IMR-90 (cell line): ENCODE data around the gene GORASP1. TPM values are rescaled to one million over a fixed set of nuclear protein-coding genes. Genes with fewer than 3 reads are reported as not detected.

Experiments
- ATAC-seq: fragments of 200-7000 bp; cut with Tn5 transposase; 2 replicates; pipeline ENCODE4 v1.9.1; 2020; ENCODE audit warnings: low read depth, mild to moderate bottlenecking, moderate library complexity
- BruUV-seq: library from RNA; stranded (reverse); fragments of 400-500 nt; replicated peaks from 2 replicates; lab custom pipeline; 2021; lab: Mats Ljungman, UMichigan
- CTCF ChIA-PET: fragments of 300-600 bp; formaldehyde crosslinking; extraction: SDS; loops from one replicate; lab custom pipeline; 2021; ENCODE audit warnings: antibody characterized with exemption; lab: Yijun Ruan, JAX
- POLR2A ChIA-PET: fragments of 300-600 bp; sonication (Branson Sonifier 250); formaldehyde crosslinking; loops from one replicate; lab custom pipeline; 2022; ENCODE audit warnings: antibody characterized with exemption; ENCODE audit not compliant: unreplicated experiment; lab: Charles Lee
- DNase-seq: peaks from one replicate; pipeline ENCODE4 v3.0.0; 2013
- H2AFZ ChIP-seq: replicated peaks from 2 replicates; pipeline ENCODE3; 2013; ENCODE audit warnings: low read length, mild to moderate bottlenecking; ENCODE audit not compliant: poor library complexity
- H2AK5ac ChIP-seq: 2 replicates; pipeline ENCODE4 v1.6.1; 2013; ENCODE audit warnings: low read depth, low read length, inconsistent platforms
- H2AK9ac ChIP-seq: replicated peaks from 2 replicates; pipeline ENCODE3; 2013; ENCODE audit warnings: mild to moderate bottlenecking, low read depth, low read length, moderate library complexity; ENCODE audit not compliant: poor library complexity
- H2BK120ac ChIP-seq: 2 replicates; pipeline ENCODE4 v1.6.1; 2013; ENCODE audit warnings: low read depth, low read length, inconsistent platforms
- H2BK15ac ChIP-seq: 3 replicates; pipeline ENCODE4 v1.6.1; 2013; ENCODE audit warnings: low read depth, low read length, inconsistent platforms
- H2BK20ac ChIP-seq: 2 replicates; pipeline ENCODE4 v1.6.1; 2013; ENCODE audit warnings: low read depth, mild to moderate bottlenecking, inconsistent platforms, low read length, moderate library complexity
- H2BK5ac ChIP-seq: 2 replicates; pipeline ENCODE4 v1.6.1; 2013; ENCODE audit warnings: mild to moderate bottlenecking, low read depth, low read length, inconsistent platforms; ENCODE audit not compliant: poor library complexity, severe bottlenecking
- H3K14ac ChIP-seq: replicated peaks from 2 replicates; pipeline ENCODE4 v1.6.1; 2013; ENCODE audit warnings: low read depth, low read length, inconsistent platforms
- H3K18ac ChIP-seq: 2 replicates; pipeline ENCODE4 v1.6.1; 2013; ENCODE audit warnings: low read depth, low read length, control low read depth
- H3K23ac ChIP-seq: 2 replicates; pipeline ENCODE4 v1.6.1; 2013; ENCODE audit warnings: low read depth, low read length, inconsistent platforms
- H3K27ac ChIP-seq: 2 replicates; pipeline ENCODE4 v1.5.1; 2013; ENCODE audit warnings: mild to moderate bottlenecking, control low read depth, low read length; ENCODE audit not compliant: insufficient read depth
- H3K27me3 ChIP-seq: 2 replicates; pipeline ENCODE4 v1.6.1; 2013; ENCODE audit warnings: low read length; ENCODE audit not compliant: control insufficient read depth, insufficient read depth
- H3K36me3 ChIP-seq: 2 replicates; pipeline ENCODE4 v1.6.1; 2013; ENCODE audit warnings: low read length, mixed read lengths; ENCODE audit not compliant: control insufficient read depth, insufficient read depth
- H3K4ac ChIP-seq: 2 replicates; pipeline ENCODE4 v1.6.1; 2013; ENCODE audit warnings: low read depth, low read length, inconsistent platforms
- H3K4me1 ChIP-seq: 2 replicates; pipeline ENCODE4 v1.6.1; 2013; ENCODE audit warnings: low read length, mixed read lengths; ENCODE audit not compliant: control insufficient read depth, insufficient read depth
- H3K4me2 ChIP-seq: 2 replicates; pipeline ENCODE4 v1.6.1; 2013; ENCODE audit warnings: low read depth, mild to moderate bottlenecking, control low read depth, low read length, moderate library complexity
- H3K4me3 ChIP-seq: 2 replicates; pipeline ENCODE4 v1.5.1; 2013; ENCODE audit warnings: low read depth, mild to moderate bottlenecking, control low read depth, low read length, moderate library complexity; ENCODE audit not compliant: insufficient read depth
- H3K56ac ChIP-seq: 2 replicates; pipeline ENCODE4 v1.6.1; 2013; ENCODE audit warnings: low read length, inconsistent platforms; ENCODE audit not compliant: insufficient read depth; ENCODE audit errors: extremely low read depth
- H3K79me1 ChIP-seq, 2 experiments: 2 replicates each; pipeline ENCODE4 v1.6.1; 2013; ENCODE audit warnings: low read length in 2 of 2, inconsistent platforms in 1 of 2, low read depth in 1 of 2
- H3K9ac ChIP-seq: 2 replicates; pipeline ENCODE4 v1.6.1; 2013; ENCODE audit warnings: low read depth, low read length, control low read depth
- H3K9me1 ChIP-seq: 2 replicates; pipeline ENCODE4 v1.6.1; 2013; ENCODE audit warnings: low read length, inconsistent platforms; ENCODE audit not compliant: insufficient read depth
- H3K9me3 ChIP-seq: 2 replicates; pipeline ENCODE4 v1.6.1; 2013; ENCODE audit warnings: low read length; ENCODE audit not compliant: control insufficient read depth, insufficient read depth
- H4K20me1 ChIP-seq: 2 replicates; pipeline ENCODE4 v1.6.1; 2013; ENCODE audit warnings: low read length, inconsistent platforms; ENCODE audit not compliant: insufficient read depth
- H4K5ac ChIP-seq: 2 replicates; pipeline ENCODE4 v1.6.1; 2013; ENCODE audit warnings: mild to moderate bottlenecking, low read depth, low read length, control low read depth
- H4K8ac ChIP-seq, 2 experiments: 2 replicates each; pipeline ENCODE4 v1.6.1; 2013; ENCODE audit warnings: low read depth in 2 of 2, low read length in 2 of 2, control low read depth in 1 of 2, inconsistent platforms in 1 of 2
- H4K91ac ChIP-seq: 2 replicates; pipeline ENCODE4 v1.6.1; 2013; ENCODE audit warnings: low read depth, low read length, inconsistent platforms; ENCODE audit not compliant: insufficient read depth
- BHLHE40 ChIP-seq: fragments of 150-350 bp; IDR thresholded peaks from 2 replicates; pipeline ENCODE4 v1.6.1; 2016; ENCODE audit warnings: mild to moderate bottlenecking, low read depth, low read length
- CEBPB ChIP-seq: IDR thresholded peaks from 2 replicates; pipeline ENCODE4 v1.6.1; 2012; ENCODE audit warnings: low read depth, low read length, improper control_type of control experiment
- CHD1 ChIP-seq: IDR thresholded peaks from 2 replicates; pipeline ENCODE4 v1.6.1; 2012; ENCODE audit warnings: low read depth, low read length, improper control_type of control experiment
- CTCF ChIP-seq: conservative IDR thresholded peaks from 2 replicates; pipeline ENCODE4 v1.5.1; 2012; ENCODE audit warnings: mild to moderate bottlenecking, low read depth, low read length, improper control_type of control experiment
- FOS ChIP-seq: fragments of 150-350 bp; IDR thresholded peaks from 2 replicates; pipeline ENCODE4 v1.6.1; 2016; ENCODE audit warnings: low read depth, low read length
- MAFK ChIP-seq: IDR thresholded peaks from 2 replicates; pipeline ENCODE4 v1.6.1; 2012; ENCODE audit warnings: low read depth, low read length, improper control_type of control experiment
- MAZ ChIP-seq: IDR thresholded peaks from 2 replicates; pipeline ENCODE4 v1.6.1; 2012; ENCODE audit warnings: low read depth, mild to moderate bottlenecking, low read length, improper control_type of control experiment, moderate library complexity, borderline replicate concordance
- NFE2L2 ChIP-seq: fragments of 150-350 bp; IDR thresholded peaks from 2 replicates; pipeline ENCODE4 v1.6.1; 2016; ENCODE audit warnings: low read depth, mild to moderate bottlenecking, low read length
- POLR2A ChIP-seq: IDR thresholded peaks from 2 replicates; pipeline ENCODE4 v1.6.1; 2012; ENCODE audit warnings: mild to moderate bottlenecking, low read depth, low read length
- RCOR1 ChIP-seq: IDR thresholded peaks from 2 replicates; pipeline ENCODE4 v1.6.1; 2012; ENCODE audit warnings: mild to moderate bottlenecking, low read length, improper control_type of control experiment; ENCODE audit not compliant: insufficient replicate concordance
- RFX5 ChIP-seq: IDR thresholded peaks from 2 replicates; pipeline ENCODE4 v1.8.0; 2012; ENCODE audit warnings: low read depth, mild to moderate bottlenecking, low read length, moderate library complexity
- SMC3 ChIP-seq: fragments of 150-350 bp; IDR thresholded peaks from 2 replicates; pipeline ENCODE4 v1.6.1; 2016; ENCODE audit warnings: low read depth, mild to moderate bottlenecking, antibody characterized with exemption, low read length, moderate library complexity
- USF2 ChIP-seq: fragments of 150-350 bp; IDR thresholded peaks from 2 replicates; pipeline ENCODE4 v1.6.1; 2017; ENCODE audit warnings: mild to moderate bottlenecking, antibody characterized with exemption, low read length, low read depth
- WGBS, 2 experiments: methylation state at CpG; one replicate each; pipeline versions ENCODE4 v1.1.5 to v1.1.7; 2013; ENCODE audit warnings: missing lambda C conversion rate in 2 of 2; ENCODE audit not compliant: insufficient read length in 1 of 2; ENCODE audit errors: extremely low coverage in 2 of 2; 5-methylcytosine and 5-hydroxymethylcytosine counted together
- dilution Hi-C: fragments of 300-500 bp; cut with HindIII; formaldehyde crosslinking; loops from one replicate; pipeline ENCODE4 v1.14.3; 2018; ENCODE audit warnings: low sequenced_read_pairs; ENCODE audit not compliant: unreplicated experiment
- in situ Hi-C: fragments of 300-500 bp; cut with MboI; formaldehyde crosslinking; loops from 3 replicates; pipeline ENCODE4 v1.14.3; 2019; ENCODE audit warnings: low sequenced_read_pairs, inconsistent platforms, mixed read lengths
- intact Hi-C: fragments of 100-400 bp; cut with micrococcal nuclease; formaldehyde crosslinking; loops from 2 replicates; pipeline ENCODE4 v1.10.0; 2022
- polyA plus RNA-seq, 3 experiments: library from polyadenylated mRNA; depleted of rRNA; stranded (reverse); fragments of >200 nt; gene quantifications; 2 replicates each; pipeline ENCODE4 v1.2.3, GENCODE V29; 2012; ENCODE audit warnings: low replicate concordance in 1 of 3
- total RNA-seq: library from RNA; depleted of rRNA; stranded (reverse); fragments of >200 nt; gene quantifications from 2 replicates; pipeline ENCODE4 v1.2.3, GENCODE V29; 2012

Gene GORASP1
- total and polyA plus RNA-seq, 2 of the 4 experiments (the other 2 are of a cell fraction), result 35.0 to 56.6 TPM

- no peaks in the 10 kb centered on the region for H3K79me1 ChIP-seq
- H4K5ac ChIP-seq, result no peak overlapping the region
- no peaks in the 10 kb centered on the region for H4K20me1 ChIP-seq
- no peak for ATAC-seq
- no peak overlapping the region for H4K8ac ChIP-seq
- H3K4me3 ChIP-seq, result no peak overlapping the region
- intact Hi-C loops, result no loop called here
- H2AK5ac ChIP-seq, result 0 out of 2 replicates have a peak overlapping the region, but pooled peaks have one; percentile 14
- H2BK20ac ChIP-seq, result no peak overlapping the region
- WGBS, 2 experiments, result 97% methylated on average over 5 of the region's 7 CpGs; no CpG with 5 or more reads in 1 of the 2 experiments
- no peaks in the 10 kb centered on the region for H3K9me3 ChIP-seq
- dilution Hi-C loops, result no loop called here
- no peak overlapping the region for H3K9ac ChIP-seq
- no peak for DNase-seq
- H2BK120ac ChIP-seq, result no peak overlapping the region
- no peak overlapping the region for H3K4me2 ChIP-seq
- no TSS peak for BruUV-seq
- H3K4me1 ChIP-seq, result peaks cover 5% of the 10 kb centered on the region
- H3K4ac ChIP-seq, result no peak overlapping the region
- no peaks in the 10 kb centered on the region for H3K27me3 ChIP-seq
- H3K27ac ChIP-seq, result no peak overlapping the region
- no peak overlapping the region for H2BK15ac ChIP-seq
- H3K36me3 ChIP-seq, result no peaks in the 10 kb centered on the region
- in situ Hi-C loops, result loop anchor here (5.0 kb wide), 1 partner anchor 158 kb away; no protein-coding TSS in a partner anchor
- POLR2A ChIA-PET, result no interaction called here
- TF ChIP-seq BHLHE40 (no peak), POLR2A (no peak), NFE2L2 (no peak), USF2 (no peak), FOS (no peak), RFX5 (no peak), RCOR1 (no peak), SMC3 (no peak), MAZ (no peak), MAFK (no peak), CTCF (no peak), CEBPB (no peak), CHD1 (no peak)
- no peak overlapping the region for H3K14ac ChIP-seq
- no peak overlapping the region for H3K23ac ChIP-seq
- H3K56ac ChIP-seq, result no peak overlapping the region
- CTCF ChIA-PET, result interaction anchor here (4.4 kb wide), 1 partner anchor 163 kb away, joined by 41 read pairs; no protein-coding TSS in a partner anchor
- H2BK5ac ChIP-seq, result no peak overlapping the region
- H3K9me1 ChIP-seq, result peaks cover 11% of the 10 kb centered on the region
- no peak overlapping the region for H2AFZ ChIP-seq
- no peak overlapping the region for H2AK9ac ChIP-seq
- no peak overlapping the region for H4K91ac ChIP-seq
- no peak overlapping the region for H3K18ac ChIP-seq
Measured at GRCh38 chr3:39128951-39129350, 21.5 kb upstream of the GORASP1 start.
